ENCODE measurements around the gene CYRIA.

GRCh38 chr2:16682431-16683118 lies 16.9 kb upstream of the CYRIA start:
- TF ChIP-seq CTCF (IDR thresholded peaks at IDR 0.05) (no peak), POLR2A (IDR thresholded peaks at IDR 0.05) (no peak)
